Endothelial cell of umbilical vein (primary cell): ENCODE data around the gene NLE1. TPM values are rescaled to one million over a fixed set of nuclear protein-coding genes. Genes with fewer than 3 reads are reported as not detected.

Experiments
- BruUV-seq: library from RNA; stranded (reverse); fragments of 400-500 nt; replicated peaks from 2 replicates; lab custom pipeline; 2021; lab: Mats Ljungman, UMichigan
- CTCF ChIA-PET: fragments of 300-600, 350-600 bp; sonication (Branson Sonifier 250); formaldehyde crosslinking; loops from one replicate; lab custom pipeline; 2021; ENCODE audit warnings: antibody characterized with exemption, inconsistent platforms; lab: Charles Lee
- POLR2A ChIA-PET: fragments of 300-600, 350-600 bp; sonication (Branson Sonifier 250); formaldehyde crosslinking; loops from one replicate; lab custom pipeline; 2021; ENCODE audit warnings: antibody characterized with exemption, inconsistent platforms; lab: Charles Lee
- DNase-seq: peaks from one replicate; pipeline ENCODE4 v3.0.0-alpha.2; 2011; ENCODE audit warnings: low read depth, low spot score
- FAIRE-seq: peaks from 2 replicates; lab custom pipeline; 2011; peaks lifted over from hg19 to GRCh38; lab: Jason Lieb, UNC
- H2AFZ ChIP-seq: 2 replicates; pipeline ENCODE4 v1.6.0; 2012; ENCODE audit warnings: low read depth, low read length, control low read depth, inconsistent platforms
- H3K27ac ChIP-seq: 2 replicates; pipeline ENCODE4 v1.5.1; 2011; ENCODE audit warnings: low read depth, mild to moderate bottlenecking, control low read depth, low read length, moderate library complexity; ENCODE audit not compliant: insufficient read depth
- H3K27me3 ChIP-seq, 2 experiments: 2 replicates each; pipeline versions ENCODE4 v1.6.0 to v1.6.1; 2011; ENCODE audit warnings: low read length in 2 of 2, mixed read lengths in 1 of 2; ENCODE audit not compliant: control insufficient read depth in 2 of 2, insufficient read depth in 2 of 2
- H3K36me3 ChIP-seq, 2 experiments: 2 replicates in 1 of 2; 3 replicates in 1 of 2; pipeline ENCODE4 v1.5.1; 2011; ENCODE audit warnings: low read length in 2 of 2, mild to moderate bottlenecking in 1 of 2, moderate library complexity in 1 of 2; ENCODE audit not compliant: control insufficient read depth in 2 of 2, insufficient read depth in 2 of 2; ENCODE audit errors: extremely low read depth in 1 of 2
- H3K4me1 ChIP-seq: 3 replicates; pipeline ENCODE4 v1.5.1; 2011; ENCODE audit warnings: mild to moderate bottlenecking, low read length; ENCODE audit not compliant: control insufficient read depth, insufficient read depth; ENCODE audit errors: extremely low read depth
- H3K4me2 ChIP-seq: 2 replicates; pipeline ENCODE4 v1.6.1; 2011; ENCODE audit warnings: low read length, control low read depth, mixed read lengths; ENCODE audit not compliant: insufficient read depth
- H3K4me3 ChIP-seq, 3 experiments: fragments of 200-600 bp in 1 of 3; sonication (generic), shearing (Covaris generic) in 1 of 3; replicated peaks in 1 of 3; 2 replicates each; pipeline ENCODE4 v1.5.1; 2011 to 2016; ENCODE audit warnings: control low read depth in 3 of 3, low read length in 3 of 3, mild to moderate bottlenecking in 2 of 3, inconsistent platforms in 1 of 3, low read depth in 1 of 3, moderate library complexity in 1 of 3; ENCODE audit not compliant: insufficient read depth in 1 of 3
- H3K79me2 ChIP-seq: 2 replicates; pipeline ENCODE4 v1.6.0; 2012; ENCODE audit warnings: low read length, inconsistent platforms; ENCODE audit not compliant: control insufficient read depth, insufficient read depth
- H3K9ac ChIP-seq: replicated peaks from 2 replicates; pipeline ENCODE3; 2011; ENCODE audit warnings: low read length, control low read depth; ENCODE audit not compliant: insufficient read depth; ENCODE audit errors: extremely low read depth
- H3K9me1 ChIP-seq: replicated peaks from 3 replicates; pipeline ENCODE4 v1.6.0; 2011; ENCODE audit warnings: mild to moderate bottlenecking, low read length; ENCODE audit not compliant: control insufficient read depth, insufficient read depth; ENCODE audit errors: extremely low read depth
- H3K9me3 ChIP-seq: replicated peaks from 2 replicates; pipeline ENCODE4 v1.5.1; 2012; ENCODE audit warnings: low read length, inconsistent platforms; ENCODE audit not compliant: control insufficient read depth, insufficient read depth
- H4K20me1 ChIP-seq: replicated peaks from 2 replicates; pipeline ENCODE3; 2011; ENCODE audit warnings: mild to moderate bottlenecking, low read length; ENCODE audit not compliant: control insufficient read depth, insufficient read depth; ENCODE audit errors: extremely low read depth
- EZH2 ChIP-seq: IDR thresholded peaks from 2 replicates; pipeline ENCODE4 v1.6.1; 2012; ENCODE audit warnings: borderline replicate concordance, low read depth, mild to moderate bottlenecking, moderate library complexity, low read length, inconsistent platforms; ENCODE audit not compliant: severe bottlenecking
- FOS ChIP-seq: IDR thresholded peaks from 2 replicates; pipeline ENCODE4 v1.6.1; 2011; ENCODE audit warnings: mild to moderate bottlenecking, low read length, moderate library complexity, borderline replicate concordance; ENCODE audit not compliant: insufficient read depth
- GATA2 ChIP-seq: IDR thresholded peaks from 2 replicates; pipeline ENCODE4 v1.7.0; 2011; ENCODE audit warnings: low read depth, mild to moderate bottlenecking, moderate library complexity, mixed read lengths, low read length; ENCODE audit not compliant: insufficient read length, insufficient read depth
- JUN ChIP-seq: IDR thresholded peaks from 2 replicates; pipeline ENCODE4 v1.6.1; 2011; ENCODE audit warnings: borderline replicate concordance, low read depth; ENCODE audit not compliant: insufficient read length, insufficient read depth
- MYC ChIP-seq: IDR thresholded peaks from one replicate; pipeline ENCODE4 v1.6.1; 2011; ENCODE audit warnings: mild to moderate bottlenecking, low read depth, low read length
- POLR2A ChIP-seq: IDR thresholded peaks from 2 replicates; pipeline ENCODE4 v1.6.1; 2012; ENCODE audit warnings: low read depth, mild to moderate bottlenecking, control low read depth, low read length
- POLR2AphosphoS5 ChIP-seq: IDR thresholded peaks from 2 replicates; pipeline ENCODE4 v1.6.1; 2012; ENCODE audit warnings: low read depth, mild to moderate bottlenecking, control low read depth, low read length, moderate library complexity; ENCODE audit not compliant: insufficient read depth
- dilution Hi-C: fragments of 300-500 bp; cut with MboI; formaldehyde crosslinking; loops from one replicate; pipeline ENCODE4 v1.15.0; 2019; ENCODE audit warnings: low sequenced_read_pairs; ENCODE audit not compliant: extremely low pct_ligation_motif_present
- intact Hi-C: fragments of 100-400 bp; cut with micrococcal nuclease; formaldehyde crosslinking; loops from one replicate; pipeline ENCODE4 v1.10.0; 2022
- polyA plus RNA-seq, 4 experiments: library from polyadenylated mRNA; depleted of rRNA in 3 of 4; stranded (reverse) in 3 of 4; unstranded in 1 of 4; fragments of >200 nt; gene quantifications; 2 replicates each; pipeline versions ENCODE4 v1.2.1 to v1.2.3, GENCODE V29; 2011 to 2012; ENCODE audit warnings: missing spikeins in 1 of 4
- total RNA-seq: library from RNA; stranded (reverse); gene quantifications from 2 replicates; pipeline ENCODE4 v1.2.3, GENCODE V29; 2021
- TF ChIP-seq, protein P1 (sequence below), 2 donors: IDR thresholded peaks; 1 replicate in 1 of 2; 2 replicates in 1 of 2; pipeline ENCODE4 v1.5.1; 2011; ENCODE audit warnings: low read length in 2 of 2, mild to moderate bottlenecking in 2 of 2, moderate library complexity in 2 of 2, control low read depth in 1 of 2, inconsistent platforms in 1 of 2, low read depth in 1 of 2; ENCODE audit not compliant: insufficient read depth in 1 of 2; ENCODE audit errors: extremely low read depth in 1 of 2
- TF ChIP-seq, protein P2 (sequence below): IDR thresholded peaks from 2 replicates; pipeline ENCODE4 v1.6.1; 2011; ENCODE audit not compliant: insufficient read depth, insufficient read length

The NLE1 gene
- total and polyA plus RNA-seq, 2 donors (not counting 3 experiments of a cell fraction or from before 2014, with no cell fraction given), result 19.1 to 22.8 TPM

DNA sequence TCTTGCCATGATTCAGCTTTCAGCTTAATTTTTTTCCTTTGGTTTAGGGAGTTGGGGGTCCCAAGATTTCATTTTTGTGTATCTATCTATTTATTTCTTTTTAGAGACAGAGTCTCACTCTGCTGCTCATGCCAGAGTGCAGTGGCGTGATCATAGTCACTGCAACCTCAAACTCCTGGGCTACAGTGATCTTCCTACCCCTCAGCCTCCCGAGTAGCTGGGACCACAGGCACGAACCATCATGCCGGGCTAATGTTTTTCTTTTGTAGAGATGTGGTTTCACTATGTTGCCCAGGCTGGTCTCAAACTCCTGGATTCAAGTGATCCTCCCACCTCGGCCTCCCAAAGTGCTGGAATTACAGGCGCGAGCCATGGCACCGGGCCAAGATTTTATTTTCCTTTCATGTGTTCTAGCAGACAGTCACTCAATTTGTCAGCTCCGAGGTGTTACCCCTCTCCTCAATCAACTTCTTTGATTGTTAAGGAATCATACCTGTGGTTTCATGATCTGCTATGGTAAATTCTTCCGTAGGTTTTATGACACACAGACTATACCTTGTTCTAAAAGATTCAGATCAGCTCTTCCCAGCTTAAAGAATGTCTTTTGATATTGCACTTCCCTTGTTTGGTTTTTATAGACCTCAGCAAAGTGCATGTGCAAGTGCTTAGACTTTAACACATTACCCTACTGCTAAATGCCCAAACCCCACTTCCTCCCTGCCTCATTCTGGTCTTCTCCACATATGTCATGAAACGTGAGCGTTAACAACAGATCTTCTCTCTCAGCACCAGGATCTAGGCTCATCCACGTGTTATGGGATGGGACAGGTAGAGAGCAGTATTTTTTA is 18.5 kb upstream of the NLE1 start:
- TF ChIP-seq GATA2 (no peak), POLR2AphosphoS5 (no peak), JUN (no peak), EZH2 (no peak), POLR2A (no peak), FOS (no peak), MYC (no peak)
- TF ChIP-seq, protein P1, sequence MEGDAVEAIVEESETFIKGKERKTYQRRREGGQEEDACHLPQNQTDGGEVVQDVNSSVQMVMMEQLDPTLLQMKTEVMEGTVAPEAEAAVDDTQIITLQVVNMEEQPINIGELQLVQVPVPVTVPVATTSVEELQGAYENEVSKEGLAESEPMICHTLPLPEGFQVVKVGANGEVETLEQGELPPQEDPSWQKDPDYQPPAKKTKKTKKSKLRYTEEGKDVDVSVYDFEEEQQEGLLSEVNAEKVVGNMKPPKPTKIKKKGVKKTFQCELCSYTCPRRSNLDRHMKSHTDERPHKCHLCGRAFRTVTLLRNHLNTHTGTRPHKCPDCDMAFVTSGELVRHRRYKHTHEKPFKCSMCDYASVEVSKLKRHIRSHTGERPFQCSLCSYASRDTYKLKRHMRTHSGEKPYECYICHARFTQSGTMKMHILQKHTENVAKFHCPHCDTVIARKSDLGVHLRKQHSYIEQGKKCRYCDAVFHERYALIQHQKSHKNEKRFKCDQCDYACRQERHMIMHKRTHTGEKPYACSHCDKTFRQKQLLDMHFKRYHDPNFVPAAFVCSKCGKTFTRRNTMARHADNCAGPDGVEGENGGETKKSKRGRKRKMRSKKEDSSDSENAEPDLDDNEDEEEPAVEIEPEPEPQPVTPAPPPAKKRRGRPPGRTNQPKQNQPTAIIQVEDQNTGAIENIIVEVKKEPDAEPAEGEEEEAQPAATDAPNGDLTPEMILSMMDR (IDR thresholded peaks at IDR 0.05; ENCODE audit: extremely low read depth in 1 of 2, insufficient read depth in 1 of 2, low read depth in 1 of 2, low read length in 2 of 2), result no peak
- TF ChIP-seq, protein P2, sequence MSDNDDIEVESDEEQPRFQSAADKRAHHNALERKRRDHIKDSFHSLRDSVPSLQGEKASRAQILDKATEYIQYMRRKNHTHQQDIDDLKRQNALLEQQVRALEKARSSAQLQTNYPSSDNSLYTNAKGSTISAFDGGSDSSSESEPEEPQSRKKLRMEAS, result no peak
- H3K4me2 ChIP-seq, result no peak overlapping the region
- no peak for DNase-seq
- no peak for FAIRE-seq
- H3K4me1 ChIP-seq, result no peaks in the 10 kb centered on the region
- POLR2A ChIA-PET, result no interaction called here
- H3K36me3 ChIP-seq, result no peaks in the 10 kb centered on the region
- BruUV-seq, result no TSS peak
- no peak overlapping the region for H3K27ac ChIP-seq
- dilution Hi-C loops (no loop called here), intact Hi-C loops (no loop called here)
- H2AFZ ChIP-seq, result no peak overlapping the region
- H3K27me3 ChIP-seq, result peaks cover 4 to 11% of the 10 kb centered on the region in 2 experiments
- H3K79me2 ChIP-seq, result no peaks in the 10 kb centered on the region
- H3K9me1 ChIP-seq, result no peaks in the 10 kb centered on the region
- CTCF ChIA-PET, result no interaction called here
- no peak overlapping the region for H3K9ac ChIP-seq
- no peak overlapping the region for H3K4me3 ChIP-seq
- no peaks in the 10 kb centered on the region for H3K9me3 ChIP-seq
- H4K20me1 ChIP-seq, result no peaks in the 10 kb centered on the region
